Tibial nerve (tissue), 4 donors: ENCODE results near the gene DENND4C. TPM values are rescaled to one million over a fixed set of nuclear protein-coding genes. Genes with fewer than 3 reads are reported as not detected.
"Not testable (repeated sequence)": the region's sequence is repeated elsewhere in the genome, so short reads cannot be mapped to it uniquely, and the experiment has no call there.

Source experiments
- DNase-seq, 2 donors: peaks; one replicate each; pipeline ENCODE4 v3.0.0-alpha.2; 2019; ENCODE audit warnings: low spot score in 2 of 2
- H3K27ac ChIP-seq, 4 donors: fragments of 200-600 bp; sonication (generic) in 3 of 4; one replicate each; pipeline ENCODE4 v1.5.1; 2017 to 2019; ENCODE audit warnings: mild to moderate bottlenecking in 1 of 4
- H3K27me3 ChIP-seq, 2 donors: fragments of 200-600 bp; sonication (generic) in 1 of 2; one replicate each; pipeline versions ENCODE4 v1.5.1 to v1.6.0; 2017 to 2019
- H3K36me3 ChIP-seq, 3 donors: fragments of 200-600 bp; sonication (generic); one replicate each; pipeline ENCODE4 v1.5.1; 2018 to 2019
- H3K4me1 ChIP-seq, 4 donors: fragments of 200-600 bp; sonication (generic) in 3 of 4; one replicate each; pipeline ENCODE4 v1.5.1; 2017 to 2019
- H3K4me3 ChIP-seq, 4 donors: fragments of 200-600 bp; sonication (generic) in 3 of 4; one replicate each; pipeline ENCODE4 v1.5.1; 2017 to 2019; ENCODE audit warnings: mild to moderate bottlenecking in 1 of 4, moderate library complexity in 1 of 4
- H3K9me3 ChIP-seq, 4 donors: fragments of 200-600 bp; sonication (generic) in 3 of 4; one replicate each; pipeline ENCODE4 v1.5.1; 2017 to 2019
- EP300 ChIP-seq, 2 donors: sonication (generic); formaldehyde crosslinking; IDR thresholded peaks; one replicate each; pipeline ENCODE4 v1.6.1; 2017; ENCODE audit warnings: antibody characterized with exemption in 2 of 2, mild to moderate bottlenecking in 1 of 2
- POLR2A ChIP-seq, 2 donors: fragments of 450-650 bp; IDR thresholded peaks; one replicate each; pipeline ENCODE4 v1.6.1; 2017; ENCODE audit warnings: antibody characterized with exemption in 2 of 2, mild to moderate bottlenecking in 2 of 2, moderate library complexity in 2 of 2
- WGBS, 2 donors: methylation state at CpG; one replicate each; pipeline ENCODE4 v1.1.5; 2018; 5-methylcytosine and 5-hydroxymethylcytosine counted together
- total RNA-seq, 4 donors: library from RNA; depleted of rRNA; stranded (reverse); fragments of >200 nt; gene quantifications; one replicate each; pipeline ENCODE4 v1.1.0, GENCODE V29; 2016
- TF ChIP-seq, protein P1 (sequence below), 5 experiments: fragments of 200-600 bp in 3 of 5; fragments of 450-650 bp in 2 of 5; sonication (generic) in 3 of 5; IDR thresholded peaks; one replicate each; pipeline ENCODE4 v1.5.1; 2016 to 2019; ENCODE audit warnings: antibody characterized with exemption in 5 of 5, mild to moderate bottlenecking in 3 of 5, moderate library complexity in 2 of 5

DENND4C gene
- total RNA-seq, 4 donors from 2014 or later, result 60.4 to 102 (median 72.5) TPM

DNA sequence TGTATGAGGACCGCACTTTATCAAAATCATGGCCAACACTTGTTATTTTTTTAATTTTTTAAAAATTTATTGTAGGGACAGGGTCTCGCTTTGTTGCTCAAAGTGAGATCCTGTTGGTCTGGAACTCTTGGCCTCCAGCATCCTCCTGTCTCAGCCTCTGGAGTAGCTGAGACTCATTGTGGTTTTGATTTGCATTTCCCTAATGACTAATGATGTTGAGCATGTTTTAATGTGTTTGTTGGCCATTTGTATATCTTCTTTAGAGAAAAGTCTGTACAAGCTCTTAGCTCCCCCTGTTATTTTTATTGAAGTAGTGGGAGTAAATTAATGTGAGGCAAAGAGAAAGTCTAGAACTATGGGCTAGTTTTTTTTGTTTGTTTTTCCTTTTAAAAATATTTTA lies 151.2 kb downstream of the DENND4C start:
- no peak overlapping the region for H3K4me3 ChIP-seq
- peaks cover 0 to 22% (median 0%) of the 10 kb centered on the region in 3 donors for H3K36me3 ChIP-seq
- H3K27me3 ChIP-seq, result no peaks in the 10 kb centered on the region
- H3K27ac ChIP-seq, result no peak overlapping the region
- TF ChIP-seq, protein P1, sequence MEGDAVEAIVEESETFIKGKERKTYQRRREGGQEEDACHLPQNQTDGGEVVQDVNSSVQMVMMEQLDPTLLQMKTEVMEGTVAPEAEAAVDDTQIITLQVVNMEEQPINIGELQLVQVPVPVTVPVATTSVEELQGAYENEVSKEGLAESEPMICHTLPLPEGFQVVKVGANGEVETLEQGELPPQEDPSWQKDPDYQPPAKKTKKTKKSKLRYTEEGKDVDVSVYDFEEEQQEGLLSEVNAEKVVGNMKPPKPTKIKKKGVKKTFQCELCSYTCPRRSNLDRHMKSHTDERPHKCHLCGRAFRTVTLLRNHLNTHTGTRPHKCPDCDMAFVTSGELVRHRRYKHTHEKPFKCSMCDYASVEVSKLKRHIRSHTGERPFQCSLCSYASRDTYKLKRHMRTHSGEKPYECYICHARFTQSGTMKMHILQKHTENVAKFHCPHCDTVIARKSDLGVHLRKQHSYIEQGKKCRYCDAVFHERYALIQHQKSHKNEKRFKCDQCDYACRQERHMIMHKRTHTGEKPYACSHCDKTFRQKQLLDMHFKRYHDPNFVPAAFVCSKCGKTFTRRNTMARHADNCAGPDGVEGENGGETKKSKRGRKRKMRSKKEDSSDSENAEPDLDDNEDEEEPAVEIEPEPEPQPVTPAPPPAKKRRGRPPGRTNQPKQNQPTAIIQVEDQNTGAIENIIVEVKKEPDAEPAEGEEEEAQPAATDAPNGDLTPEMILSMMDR (IDR thresholded peaks at IDR 0.05), result no peak
- TF ChIP-seq POLR2A (IDR thresholded peaks at IDR 0.05) (no peak), EP300 (IDR thresholded peaks at IDR 0.05) (no peak)
- no peaks in the 10 kb centered on the region for H3K9me3 ChIP-seq
- no peak for DNase-seq
- WGBS, 2 donors, result 93 to 95% methylated on average over 2 of the region's 2 CpGs
- H3K4me1 ChIP-seq, result peaks cover 0 to 30% (median 12%) of the 10 kb centered on the region in 4 donors

DNA sequence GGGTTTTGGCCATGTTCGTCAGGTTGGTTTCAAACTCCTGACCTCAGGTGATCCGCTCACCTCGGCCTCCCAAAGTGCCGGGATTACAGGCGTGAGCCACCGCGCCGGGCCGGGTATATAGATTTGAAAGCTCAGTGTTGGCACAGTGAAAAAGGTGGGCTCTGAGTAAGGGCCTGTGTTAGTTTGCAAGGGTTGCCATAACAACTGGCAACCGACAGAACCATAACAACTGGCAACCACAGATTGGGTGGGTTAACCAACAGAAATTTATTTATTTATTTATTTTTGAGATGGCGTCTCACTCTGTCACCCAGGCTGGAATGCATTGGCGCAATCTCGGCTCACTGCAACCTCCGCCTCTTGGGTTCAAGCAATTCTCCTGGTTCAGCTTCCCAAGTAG lies 154.7 kb downstream of the DENND4C start:
- not testable (repeated sequence) for DNase-seq

DNA sequence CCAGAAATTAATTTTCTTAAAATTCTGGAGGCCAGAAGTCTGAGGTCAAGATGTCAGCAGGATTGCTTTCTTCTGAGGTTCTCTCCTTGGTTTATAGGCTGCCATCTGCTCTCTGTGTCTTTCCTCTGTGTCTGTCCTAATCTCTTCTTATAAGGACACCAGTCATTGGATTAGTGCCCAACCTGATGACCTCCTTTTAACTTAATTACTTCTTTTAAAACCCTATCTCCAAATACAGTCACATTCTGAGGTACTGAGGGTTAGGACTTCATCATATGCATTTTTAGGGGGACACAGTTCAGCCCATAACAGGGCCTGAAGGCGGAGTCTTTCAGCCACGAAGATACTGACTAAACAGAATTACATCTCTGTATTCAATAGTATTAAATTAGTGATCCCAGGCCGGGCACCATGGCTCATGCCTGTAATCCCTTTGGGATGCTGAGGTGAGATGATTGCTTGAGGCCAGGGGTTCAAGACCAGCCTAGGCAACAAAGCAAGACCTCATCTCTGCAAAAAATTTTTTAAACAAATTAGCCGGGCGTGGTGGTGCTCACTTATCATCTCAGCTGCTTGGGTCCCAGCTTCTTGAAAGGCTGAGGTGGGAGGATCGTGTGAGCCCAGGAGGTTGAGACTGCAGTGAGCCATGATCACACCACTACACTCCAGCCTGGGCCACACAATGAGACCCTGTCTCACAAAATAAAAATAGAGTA lies 155.5 kb downstream of the DENND4C start:
- H3K4me3 ChIP-seq, result no peak overlapping the region
- H3K4me1 ChIP-seq, result peaks cover 0 to 3% (median 0%) of the 10 kb centered on the region in 4 donors
- no peaks in the 10 kb centered on the region for H3K27me3 ChIP-seq
- no peak overlapping the region for H3K27ac ChIP-seq
- H3K9me3 ChIP-seq, result no peaks in the 10 kb centered on the region
- DNase-seq, result no peak
- WGBS, 2 donors, result 90 to 93% methylated on average over 6 of the region's 6 CpGs
- no peak for TF ChIP-seq EP300 (IDR thresholded peaks at IDR 0.05)
- TF ChIP-seq POLR2A (IDR thresholded peaks at IDR 0.05), result no peak
- TF ChIP-seq, protein P1 (IDR thresholded peaks at IDR 0.05), result no peak
- no peaks in the 10 kb centered on the region for H3K36me3 ChIP-seq

More for the DNA sequence above, 154.7 kb downstream of the DENND4C start:
- H3K4me3 ChIP-seq, H3K9me3 ChIP-seq, H3K27me3 ChIP-seq, H3K4me1 ChIP-seq, H3K36me3 ChIP-seq, H3K27ac ChIP-seq: not testable (repeated sequence)
- 97 to 99% methylated on average over 14 of the region's 14 CpGs for WGBS, 2 donors

DNA sequence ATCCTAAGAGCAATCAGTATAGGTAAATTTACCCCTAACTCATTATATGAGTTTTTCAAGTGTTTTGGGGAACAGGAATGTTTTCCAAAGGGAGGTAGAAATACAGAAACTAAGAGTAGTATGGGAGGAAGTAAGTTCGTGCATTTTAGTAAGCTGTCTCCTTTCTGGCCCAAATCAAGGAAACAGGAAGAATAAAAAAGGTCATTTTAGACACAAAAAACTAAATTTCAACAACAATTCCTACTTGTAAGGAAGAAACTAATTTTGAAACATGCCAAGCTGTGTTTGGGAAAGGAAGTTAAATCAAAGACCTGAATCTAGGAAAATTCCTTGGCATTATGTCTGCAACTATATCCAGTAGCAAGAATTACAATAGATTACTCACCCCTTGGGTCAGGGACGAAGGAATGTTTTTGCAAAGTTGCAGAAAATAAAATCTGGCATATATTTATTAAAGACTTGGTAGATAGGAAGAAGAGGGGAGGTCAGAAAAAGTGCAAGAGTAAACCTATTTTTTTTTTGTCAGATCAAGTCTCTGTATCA lies 156.1 kb downstream of the DENND4C start:
- DNase-seq, result no peak
- H3K36me3 ChIP-seq, result no peaks in the 10 kb centered on the region
- no peaks in the 10 kb centered on the region for H3K4me1 ChIP-seq
- no peak overlapping the region for H3K27ac ChIP-seq
- no peaks in the 10 kb centered on the region for H3K9me3 ChIP-seq
- no peaks in the 10 kb centered on the region for H3K27me3 ChIP-seq
- WGBS, 2 donors, result 49 to 60% methylated on average over 2 of the region's 2 CpGs
- no peak overlapping the region for H3K4me3 ChIP-seq
- TF ChIP-seq, protein P1 (IDR thresholded peaks at IDR 0.05), result no peak
- TF ChIP-seq POLR2A (IDR thresholded peaks at IDR 0.05) (no peak), EP300 (IDR thresholded peaks at IDR 0.05) (no peak)

DNA sequence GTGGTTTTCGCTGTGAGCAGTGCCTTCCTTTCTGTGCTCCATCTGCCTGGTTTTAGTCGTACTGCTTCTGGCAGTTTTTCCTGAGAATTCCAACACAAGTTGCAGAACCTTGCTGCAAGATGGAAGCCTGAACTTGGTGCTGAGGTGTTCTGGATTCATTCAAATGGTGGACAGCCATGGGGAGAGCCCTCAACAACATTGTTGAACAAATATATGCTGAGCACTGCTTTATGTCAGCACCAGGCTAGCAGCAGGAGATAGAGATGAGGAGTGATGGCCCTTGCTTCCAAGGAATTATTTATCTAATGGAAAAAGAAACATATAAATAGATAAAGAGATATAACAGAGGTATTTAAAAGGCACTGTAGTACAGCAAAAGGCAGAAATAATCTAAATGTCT lies 156.8 kb downstream of the DENND4C start:
- H3K4me3 ChIP-seq, result no peak overlapping the region
- no peaks in the 10 kb centered on the region for H3K4me1 ChIP-seq
- WGBS, 2 donors, result 80 to 93% methylated on average over 2 of the region's 2 CpGs
- no peaks in the 10 kb centered on the region for H3K36me3 ChIP-seq
- TF ChIP-seq, protein P1 (IDR thresholded peaks at IDR 0.05), result no peak
- no peak for TF ChIP-seq POLR2A (IDR thresholded peaks at IDR 0.05)
- TF ChIP-seq EP300 (IDR thresholded peaks at IDR 0.05), result no peak
- DNase-seq, result no peak
- no peaks in the 10 kb centered on the region for H3K27me3 ChIP-seq
- no peak overlapping the region for H3K27ac ChIP-seq
- no peaks in the 10 kb centered on the region for H3K9me3 ChIP-seq

DNA sequence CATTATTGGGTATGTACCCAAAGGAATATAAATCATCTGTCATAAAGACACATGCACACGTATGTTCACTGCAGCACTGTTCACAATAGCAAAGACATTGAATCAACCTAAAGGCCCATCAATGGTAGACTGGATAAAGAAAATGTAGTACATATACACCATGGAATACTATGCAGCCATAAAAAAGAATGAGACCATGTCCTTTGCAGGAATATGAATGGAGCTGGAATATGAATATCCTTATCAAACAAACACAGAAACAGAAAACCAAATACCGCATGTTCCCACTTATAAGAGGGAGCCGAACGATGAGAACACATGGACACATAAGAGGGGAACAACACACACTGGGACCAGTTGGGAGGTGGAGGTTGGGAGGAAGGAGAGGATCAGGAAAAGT lies 159.0 kb downstream of the DENND4C start:
- DNase-seq, H3K27me3 ChIP-seq, H3K4me3 ChIP-seq, H3K9me3 ChIP-seq, H3K36me3 ChIP-seq, H3K27ac ChIP-seq, H3K4me1 ChIP-seq: not testable (repeated sequence)
- 94 to 96% methylated on average over 4 of the region's 4 CpGs for WGBS, 2 donors
